NB4 (cell line): ENCODE results near the gene MRPL23.

ENCODE experiments used
- DNase-seq: peaks from one replicate; pipeline ENCODE4 v3.0.0; 2010; ENCODE audit warnings: low read depth
- H3K4me3 ChIP-seq: one replicate; pipeline ENCODE4 v1.5.1; 2011; ENCODE audit warnings: mild to moderate bottlenecking, low read depth, low read length, moderate library complexity
- MYC ChIP-seq: IDR thresholded peaks from 2 replicates; pipeline ENCODE4 v1.6.1; 2011; ENCODE audit warnings: low read depth, low read length
- POLR2A ChIP-seq: IDR thresholded peaks from 2 replicates; pipeline ENCODE4 v1.6.1; 2011; ENCODE audit warnings: mild to moderate bottlenecking; ENCODE audit not compliant: insufficient read length; ENCODE audit errors: extremely low read depth
- TF ChIP-seq, protein P1 (sequence below): IDR thresholded peaks from 2 replicates; pipeline ENCODE4 v1.6.1; 2011; ENCODE audit warnings: low read depth, low read length
- TF ChIP-seq, protein P2 (sequence below): IDR thresholded peaks from one replicate; pipeline ENCODE4 v1.5.1; 2012; ENCODE audit warnings: low read depth, low read length

The MRPL23 gene

DNA sequence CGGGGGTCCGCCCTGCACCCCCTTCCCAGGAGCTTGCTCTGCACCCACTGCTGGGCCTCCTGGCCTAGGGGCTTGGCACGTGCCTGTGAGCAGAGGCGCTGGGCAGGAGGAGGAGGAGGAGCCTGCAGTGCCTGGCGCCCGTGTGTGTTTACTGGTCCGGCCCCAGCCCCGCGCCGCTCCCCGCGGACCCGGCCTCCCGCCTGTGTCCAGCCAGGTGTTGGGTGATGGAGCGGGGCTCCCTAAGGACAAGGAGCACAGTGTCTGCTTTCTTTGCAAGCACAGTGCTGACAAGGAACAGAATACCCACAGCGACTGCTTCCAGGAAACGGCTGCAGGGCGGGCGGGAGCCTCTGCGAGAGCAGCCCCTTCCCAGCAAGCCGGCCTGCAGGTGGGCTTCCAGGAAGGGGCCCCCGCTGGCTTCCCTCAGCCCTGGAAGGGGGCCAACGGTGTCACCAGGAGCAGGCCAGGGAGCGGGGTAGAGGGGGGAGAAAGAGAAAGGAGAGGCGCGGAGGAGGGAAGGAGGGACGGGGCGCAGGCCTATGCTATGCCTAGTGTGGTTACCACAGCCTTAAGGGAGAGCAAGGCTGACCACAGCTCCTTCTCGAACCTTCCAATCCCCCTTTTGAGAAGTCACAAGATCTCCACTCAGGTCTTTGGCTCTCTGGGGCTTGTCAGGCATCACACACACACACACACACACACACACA lies 43.9 kb downstream of the MRPL23 start:
- no peak for DNase-seq
- TF ChIP-seq POLR2A = no peak
- TF ChIP-seq, protein P1, sequence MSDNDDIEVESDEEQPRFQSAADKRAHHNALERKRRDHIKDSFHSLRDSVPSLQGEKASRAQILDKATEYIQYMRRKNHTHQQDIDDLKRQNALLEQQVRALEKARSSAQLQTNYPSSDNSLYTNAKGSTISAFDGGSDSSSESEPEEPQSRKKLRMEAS = no peak
- TF ChIP-seq, protein P2, sequence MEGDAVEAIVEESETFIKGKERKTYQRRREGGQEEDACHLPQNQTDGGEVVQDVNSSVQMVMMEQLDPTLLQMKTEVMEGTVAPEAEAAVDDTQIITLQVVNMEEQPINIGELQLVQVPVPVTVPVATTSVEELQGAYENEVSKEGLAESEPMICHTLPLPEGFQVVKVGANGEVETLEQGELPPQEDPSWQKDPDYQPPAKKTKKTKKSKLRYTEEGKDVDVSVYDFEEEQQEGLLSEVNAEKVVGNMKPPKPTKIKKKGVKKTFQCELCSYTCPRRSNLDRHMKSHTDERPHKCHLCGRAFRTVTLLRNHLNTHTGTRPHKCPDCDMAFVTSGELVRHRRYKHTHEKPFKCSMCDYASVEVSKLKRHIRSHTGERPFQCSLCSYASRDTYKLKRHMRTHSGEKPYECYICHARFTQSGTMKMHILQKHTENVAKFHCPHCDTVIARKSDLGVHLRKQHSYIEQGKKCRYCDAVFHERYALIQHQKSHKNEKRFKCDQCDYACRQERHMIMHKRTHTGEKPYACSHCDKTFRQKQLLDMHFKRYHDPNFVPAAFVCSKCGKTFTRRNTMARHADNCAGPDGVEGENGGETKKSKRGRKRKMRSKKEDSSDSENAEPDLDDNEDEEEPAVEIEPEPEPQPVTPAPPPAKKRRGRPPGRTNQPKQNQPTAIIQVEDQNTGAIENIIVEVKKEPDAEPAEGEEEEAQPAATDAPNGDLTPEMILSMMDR = no peak
- no peak for TF ChIP-seq MYC
- H3K4me3 ChIP-seq = no peak overlapping the region

DNA sequence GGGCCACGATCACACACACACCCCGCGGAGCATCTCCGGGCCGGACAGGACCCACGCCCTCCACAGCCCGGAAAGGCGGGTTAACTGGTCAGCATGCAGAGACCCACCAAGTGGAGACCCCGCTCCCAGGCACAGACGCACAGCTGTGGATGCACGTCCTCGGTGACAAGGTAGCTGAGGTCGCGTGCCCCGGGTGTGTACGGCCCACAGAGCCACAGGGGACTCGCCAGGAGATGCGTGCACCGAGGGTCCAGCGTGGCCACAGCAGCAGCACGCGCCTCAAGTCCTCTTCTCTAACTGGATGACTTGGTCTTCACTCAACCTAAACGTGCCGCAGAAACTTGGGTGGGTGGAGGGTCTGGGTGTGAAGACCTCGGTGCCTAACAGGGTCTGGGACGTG lies 45.0 kb downstream of the MRPL23 start:
- DNase-seq = no peak
- no peak overlapping the region for H3K4me3 ChIP-seq
- TF ChIP-seq, protein P2 = no peak
- TF ChIP-seq MYC = no peak
- TF ChIP-seq, protein P1 = no peak
- TF ChIP-seq POLR2A = no peak

DNA sequence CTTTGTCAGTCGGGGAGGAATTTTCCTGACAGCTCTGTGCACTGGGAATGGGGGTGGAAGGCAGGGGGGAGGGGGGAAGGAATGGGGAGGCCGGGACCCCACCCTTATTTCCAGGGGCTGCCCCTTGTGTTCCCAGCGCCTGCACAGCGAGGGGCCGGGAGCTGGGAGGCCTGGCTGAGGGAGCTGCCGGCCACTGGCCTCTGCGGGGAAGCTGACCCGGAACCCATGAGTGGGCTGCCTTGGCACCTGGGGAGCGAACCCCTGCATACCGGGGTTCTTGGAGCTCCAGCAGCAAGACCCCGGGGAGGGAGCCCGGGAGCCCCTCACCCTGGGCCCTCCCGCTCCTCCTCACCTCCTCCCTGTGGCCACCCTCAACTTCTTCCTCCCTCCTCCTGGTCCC lies 47.0 kb downstream of the MRPL23 start:
- TF ChIP-seq, protein P2 = no peak
- TF ChIP-seq MYC (no peak), POLR2A (no peak)
- TF ChIP-seq, protein P1 = no peak
- DNase-seq = no peak

DNA sequence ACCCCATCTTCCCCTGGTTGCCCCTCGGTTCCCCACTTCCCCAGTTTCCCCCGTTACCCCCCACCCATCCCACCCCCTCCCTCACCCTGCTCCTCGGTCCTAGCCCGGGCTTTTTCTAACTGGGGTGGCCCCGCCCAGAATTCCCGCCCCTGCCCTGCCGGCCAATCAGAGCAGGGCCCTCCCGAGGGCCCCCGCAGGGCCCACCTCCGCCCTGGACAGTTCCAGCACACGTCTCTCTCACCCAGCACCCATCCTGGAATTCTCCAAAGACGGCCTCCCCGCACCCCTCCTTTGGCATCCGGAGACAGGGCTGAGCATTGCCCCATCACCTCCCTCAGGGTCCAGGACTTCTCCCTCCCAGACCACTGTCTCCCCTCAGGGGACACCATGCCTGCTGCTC lies 50.6 kb downstream of the MRPL23 start, which contains the start of gene H19:
Gene H19, minus strand, starts transcription at position 88 of the 400 bp plus-strand sequence.
- no peak for DNase-seq
- no peak for TF ChIP-seq POLR2A
- TF ChIP-seq, protein P2 = no peak
- TF ChIP-seq MYC = no peak
- no peak within 1 kb of the TSS for H3K4me3 ChIP-seq

More for the DNA sequence above, 47.0 kb downstream of the MRPL23 start:
- H3K4me3 ChIP-seq = no peak overlapping the region

DNA sequence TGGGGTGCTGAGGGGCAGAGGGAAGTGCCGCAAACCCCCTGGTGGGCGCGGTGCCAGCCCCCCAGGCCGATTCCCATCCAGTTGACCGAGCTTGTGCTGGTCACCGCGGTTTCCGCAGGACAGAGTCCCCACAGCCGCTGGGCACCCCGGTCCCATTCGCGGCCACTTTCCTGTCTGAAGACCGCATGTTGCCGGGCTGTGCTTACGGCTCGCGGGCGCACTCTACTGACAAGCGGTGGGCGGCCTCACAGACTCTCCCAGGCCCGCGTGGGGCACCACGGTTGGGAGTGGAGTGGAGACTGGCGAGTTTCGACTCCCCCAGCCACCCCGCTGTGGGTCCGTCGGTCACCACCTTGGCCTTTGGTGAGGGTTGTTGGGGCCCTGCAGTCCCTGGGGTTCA lies 51.2 kb downstream of the MRPL23 start:
- H3K4me3 ChIP-seq = no peak overlapping the region
- no peak for DNase-seq
- TF ChIP-seq, protein P1 = no peak
- no peak for TF ChIP-seq MYC
- no peak for TF ChIP-seq POLR2A
- TF ChIP-seq, protein P2 = no peak

DNA sequence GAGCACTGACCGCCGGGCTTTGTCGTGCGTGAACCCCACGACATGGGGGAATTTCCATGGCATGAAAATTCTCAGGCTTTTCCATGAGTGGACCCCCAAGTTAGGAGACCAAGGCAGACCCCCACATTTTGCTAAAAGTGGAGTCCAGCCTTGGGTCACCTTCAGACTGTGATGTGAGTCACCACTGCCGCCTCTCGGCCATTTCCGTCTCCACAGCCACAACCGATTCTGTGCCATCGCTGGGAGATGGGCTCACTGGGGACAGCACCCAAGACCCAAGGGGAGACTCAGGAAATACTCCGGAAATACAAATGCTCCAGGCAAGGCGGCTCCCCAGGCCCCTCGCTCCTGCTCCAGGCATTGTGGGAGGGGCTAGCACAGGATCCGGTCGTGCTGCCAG lies 51.7 kb downstream of the MRPL23 start:
- H3K4me3 ChIP-seq = no peak overlapping the region
- TF ChIP-seq POLR2A (no peak), MYC (no peak)
- TF ChIP-seq, protein P1 = no peak
- TF ChIP-seq, protein P2 = no peak
- DNase-seq = no peak
